Measurements from ENCODE around the gene CDH5. TPM values are rescaled to one million over a fixed set of nuclear protein-coding genes. Genes with fewer than 3 reads are reported as not detected.

Gene CDH5
- total RNA-seq, 1 donor from 2014 or later: 121 TPM

GRCh38 chr16:66372078-66372897 lies 5.8 kb downstream of the CDH5 start:
- no peak for DNase-seq (ENCODE audit: low spot score)

- DNase-seq (ENCODE audit: low spot score): no peak
These were observed 6.3 kb downstream of the CDH5 start for GRCh38 chr16:66372898-66373155.

- no peak for DNase-seq (ENCODE audit: low spot score)
These were observed 7.2 kb downstream of the CDH5 start for GRCh38 chr16:66373667-66374066.

- DNase-seq (ENCODE audit: low spot score): no peak
These were observed 7.7 kb downstream of the CDH5 start for GRCh38 chr16:66374176-66374575.

- no peak for DNase-seq (ENCODE audit: low spot score)
These were observed 9.0 kb downstream of the CDH5 start for GRCh38 chr16:66375451-66375850.

- DNase-seq (ENCODE audit: low spot score): no peak
These were observed 9.6 kb downstream of the CDH5 start for GRCh38 chr16:66376114-66376513.

GRCh38 chr16:66376577-66377305 lies 10.2 kb downstream of the CDH5 start:
- DNase-seq (ENCODE audit: low spot score): no peak

- no peak for DNase-seq (ENCODE audit: low spot score)
These were observed 10.8 kb downstream of the CDH5 start for GRCh38 chr16:66377324-66377723.

- no peak for DNase-seq (ENCODE audit: low spot score)
These were observed 12.5 kb downstream of the CDH5 start for GRCh38 chr16:66378741-66379570.

- no peak for DNase-seq (ENCODE audit: low spot score)
These were observed 13.1 kb downstream of the CDH5 start for GRCh38 chr16:66379571-66379941.

- DNase-seq (ENCODE audit: low spot score): no peak
These were observed 13.9 kb downstream of the CDH5 start for GRCh38 chr16:66380421-66380820.

GRCh38 chr16:66381585-66382170 lies 15.2 kb downstream of the CDH5 start:
- DNase-seq (ENCODE audit: low spot score): no peak

GRCh38 chr16:66382171-66382965 lies 15.9 kb downstream of the CDH5 start:
- no peak for DNase-seq (ENCODE audit: low spot score)

GRCh38 chr16:66382966-66383299 lies 16.4 kb downstream of the CDH5 start:
- DNase-seq (ENCODE audit: low spot score): no peak

- peak; percentile 39 for DNase-seq (ENCODE audit: low spot score)
These were observed 17.1 kb downstream of the CDH5 start for GRCh38 chr16:66383551-66383950.

GRCh38 chr16:66385415-66385814 lies 18.9 kb downstream of the CDH5 start:
- DNase-seq (ENCODE audit: low spot score): no peak

GRCh38 chr16:66386629-66387622 lies 20.4 kb downstream of the CDH5 start:
- DNase-seq (ENCODE audit: low spot score): peak; percentile 65

- DNase-seq (ENCODE audit: low spot score): no peak
These were observed 21.4 kb downstream of the CDH5 start for GRCh38 chr16:66387817-66388332.

GRCh38 chr16:66388350-66389139 lies 22.1 kb downstream of the CDH5 start:
- DNase-seq (ENCODE audit: low spot score): no peak

Measured in mesenteric fat pad (tissue), 1 donor.